ENCODE data around the gene SV2B. TPM values are rescaled to one million over a fixed set of nuclear protein-coding genes. Genes with fewer than 3 reads are reported as not detected.

Gene SV2B
- total RNA-seq, 3 donors from 2014 or later = 0.44 to 4.9 (median 2.2) TPM

DNA sequence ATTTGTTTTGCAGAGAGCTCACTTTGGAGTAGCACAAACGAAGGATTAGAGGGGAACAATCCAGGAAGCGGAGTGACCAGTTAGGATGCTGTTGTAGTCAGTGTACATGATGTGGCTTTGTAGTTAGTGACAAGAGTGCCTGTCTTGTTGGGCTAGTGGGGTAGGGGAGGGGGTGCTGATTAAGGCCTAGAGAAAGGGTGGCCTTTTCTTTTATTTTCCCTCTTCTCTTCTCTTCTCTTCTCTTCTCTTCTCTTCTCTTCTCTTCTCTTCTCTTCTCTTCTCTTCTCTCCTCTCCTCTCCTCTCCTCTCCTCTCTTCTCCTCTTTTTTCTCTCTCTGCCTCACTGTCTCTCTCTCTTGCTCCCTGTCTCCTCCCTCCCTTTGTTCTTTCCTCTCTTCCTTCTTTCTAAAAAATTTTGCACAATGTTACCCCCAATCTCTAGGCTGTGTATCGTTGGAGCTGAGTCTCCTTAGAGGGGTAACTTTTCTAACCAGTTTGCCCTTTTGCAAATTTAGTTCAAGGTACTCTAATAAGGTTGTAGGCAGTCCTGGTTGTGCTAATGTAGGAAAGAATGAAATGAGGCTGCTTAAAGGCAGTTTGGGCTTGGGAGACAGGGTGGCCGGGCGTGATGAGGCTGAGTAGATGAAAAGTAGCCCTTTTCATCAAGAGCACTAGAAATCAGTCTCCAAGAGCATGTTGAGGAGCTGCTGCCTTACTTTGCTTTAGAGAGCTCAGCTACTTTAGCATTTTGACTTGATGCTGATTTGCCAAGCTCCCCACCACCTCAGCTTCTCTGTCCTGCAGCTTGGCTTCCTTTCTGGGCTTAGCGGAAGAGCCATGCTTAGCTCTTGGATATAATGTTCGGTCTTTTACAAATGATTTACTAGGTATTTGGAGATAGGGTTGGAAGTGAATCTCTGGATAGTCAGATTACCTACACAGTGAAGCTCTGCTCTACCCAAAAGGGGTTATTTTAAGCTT is 58.6 kb downstream of the SV2B start:
- Histone ChIP-seq H3K9me3 (no peaks in the 10 kb centered on the region), H3K36me3 (no peaks in the 10 kb centered on the region), H3K27ac (no peak overlapping the region), H3K4me3 (no peak overlapping the region), H3K27me3 (peaks cover 0 to 11% of the 10 kb centered on the region in 2 donors), H3K4me1 (no peaks in the 10 kb centered on the region)
- intact Hi-C loops (cut with DNase I; ENCODE audit: low total_unique reads) = no loop called here
- no peak for DNase-seq (ENCODE audit: low spot score in 2 of 2)
- TF ChIP-seq POLR2AphosphoS5 (IDR thresholded peaks at IDR 0.05) = no peak
- TF ChIP-seq CTCF (IDR thresholded peaks at IDR 0.05) = no peak
- no peak for TF ChIP-seq POLR2A (IDR thresholded peaks at IDR 0.05)

DNA sequence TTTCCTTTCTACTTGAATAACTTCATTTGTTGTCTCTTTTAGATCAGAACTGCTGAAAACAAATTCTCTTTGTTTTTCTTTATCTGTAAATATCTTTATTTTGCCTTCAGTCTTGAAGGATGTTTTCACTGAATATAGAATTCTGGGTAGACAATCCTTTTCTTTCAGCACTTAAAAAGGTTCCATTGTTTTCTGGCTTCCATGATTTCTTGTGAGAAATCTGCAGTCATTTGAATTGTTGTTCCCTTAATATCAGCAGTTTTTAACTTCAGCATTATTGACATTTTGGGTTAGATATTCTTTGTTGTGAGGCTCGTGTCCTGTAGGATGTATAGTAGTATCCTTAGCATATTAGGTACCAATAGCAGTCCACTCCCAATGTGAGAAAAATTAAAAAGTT is 65.8 kb downstream of the SV2B start:
- H3K4me3 ChIP-seq = no peak overlapping the region
- no peak for DNase-seq (ENCODE audit: low spot score in 2 of 2)
- no peak overlapping the region for H3K27ac ChIP-seq
- H3K4me1 ChIP-seq = no peaks in the 10 kb centered on the region
- H3K36me3 ChIP-seq = no peaks in the 10 kb centered on the region
- H3K27me3 ChIP-seq = no peaks in the 10 kb centered on the region
- TF ChIP-seq POLR2A (IDR thresholded peaks at IDR 0.05) = no peak
- H3K9me3 ChIP-seq = peaks cover 23 to 33% of the 10 kb centered on the region in 2 donors
- intact Hi-C loops (cut with DNase I; ENCODE audit: low total_unique reads) = no loop called here

- Histone ChIP-seq H3K27ac (no peak overlapping the region), H3K36me3 (no peaks in the 10 kb centered on the region), H3K4me1 (no peaks in the 10 kb centered on the region), H3K4me3 (no peak overlapping the region), H3K9me3 (peaks cover 23 to 33% of the 10 kb centered on the region in 2 donors), H3K27me3 (peaks cover 0 to 15% of the 10 kb centered on the region in 2 donors)
- DNase-seq (ENCODE audit: low spot score in 2 of 2) = no peak
- TF ChIP-seq POLR2A (IDR thresholded peaks at IDR 0.05) (no peak), POLR2AphosphoS5 (IDR thresholded peaks at IDR 0.05) (no peak), CTCF (IDR thresholded peaks at IDR 0.05) (no peak)
- intact Hi-C loops (cut with DNase I; ENCODE audit: low total_unique reads) = no loop called here
Measured at GRCh38 chr15:91168457-91168856, 68.4 kb downstream of the SV2B start.

GRCh38 chr15:91171334-91171733 is 71.3 kb downstream of the SV2B start:
- TF ChIP-seq CTCF (IDR thresholded peaks at IDR 0.05) (no peak), POLR2AphosphoS5 (IDR thresholded peaks at IDR 0.05) (no peak), POLR2A (IDR thresholded peaks at IDR 0.05) (no peak)
- H3K27me3 ChIP-seq = peaks cover 0 to 15% of the 10 kb centered on the region in 2 donors
- H3K27ac ChIP-seq = no peak overlapping the region
- H3K36me3 ChIP-seq = no peaks in the 10 kb centered on the region
- H3K9me3 ChIP-seq = peaks cover 11 to 16% of the 10 kb centered on the region in 2 donors
- H3K4me1 ChIP-seq = no peaks in the 10 kb centered on the region
- DNase-seq (ENCODE audit: low spot score in 2 of 2) = no peak
- H3K4me3 ChIP-seq = no peak overlapping the region
- intact Hi-C loops (cut with DNase I; ENCODE audit: low total_unique reads) = no loop called here

DNA sequence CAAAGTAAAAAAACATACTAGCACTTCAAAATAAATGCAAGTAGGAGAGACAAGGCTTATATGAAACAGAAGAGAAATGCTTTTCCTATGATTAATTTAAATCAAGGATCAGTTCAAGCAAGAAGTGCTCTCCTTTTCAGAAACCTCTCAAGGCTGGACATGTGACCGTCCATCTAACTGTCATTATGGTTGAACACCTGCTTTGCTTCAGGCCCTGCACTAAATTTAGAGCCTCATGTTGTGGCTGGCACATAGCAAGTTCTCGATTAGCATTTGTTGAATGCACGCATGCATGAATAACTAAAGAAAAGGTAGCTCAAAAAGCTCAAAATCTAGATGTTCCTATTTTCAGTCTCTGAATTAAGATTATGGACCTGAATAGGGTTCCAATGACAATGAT is 82.0 kb downstream of the SV2B start:
- TF ChIP-seq POLR2A (IDR thresholded peaks at IDR 0.05) (no peak), POLR2AphosphoS5 (IDR thresholded peaks at IDR 0.05) (no peak), CTCF (IDR thresholded peaks at IDR 0.05) (no peak)
- intact Hi-C loops (cut with DNase I; ENCODE audit: low total_unique reads) = no loop called here

More for the DNA sequence above, 82.0 kb downstream of the SV2B start:
- no peak overlapping the region for H3K4me3 ChIP-seq
- no peaks in the 10 kb centered on the region for H3K4me1 ChIP-seq
- DNase-seq (ENCODE audit: low spot score in 2 of 2) = no peak
- no peak overlapping the region for H3K27ac ChIP-seq
- H3K36me3 ChIP-seq = no peaks in the 10 kb centered on the region
- H3K9me3 ChIP-seq = no peaks in the 10 kb centered on the region
- H3K27me3 ChIP-seq = peaks cover 0 to 3% of the 10 kb centered on the region in 2 donors

Measured in breast epithelium (tissue), 4 donors.